Forelimb muscle (tissue), 1 donor: ENCODE data around the gene MUC21. TPM values are rescaled to one million over a fixed set of nuclear protein-coding genes. Genes with fewer than 3 reads are reported as not detected.
"Not testable (repeated sequence)": the region's sequence is repeated elsewhere in the genome, so short reads cannot be mapped to it uniquely, and the experiment has no call there.

Experiments
- DNase-seq: peaks from one replicate; pipeline ENCODE4 v3.0.0-alpha.2; 2013; ENCODE audit warnings: low read depth
- polyA plus RNA-seq: library from polyadenylated mRNA; unstranded; fragments of 120-200 nt; gene quantifications from one replicate; pipeline ENCODE4 v1.2.1, GENCODE V29; 2013; ENCODE audit not compliant: insufficient read length

The MUC21 gene
- polyA plus RNA-seq, 1 donor, result not detected

DNA sequence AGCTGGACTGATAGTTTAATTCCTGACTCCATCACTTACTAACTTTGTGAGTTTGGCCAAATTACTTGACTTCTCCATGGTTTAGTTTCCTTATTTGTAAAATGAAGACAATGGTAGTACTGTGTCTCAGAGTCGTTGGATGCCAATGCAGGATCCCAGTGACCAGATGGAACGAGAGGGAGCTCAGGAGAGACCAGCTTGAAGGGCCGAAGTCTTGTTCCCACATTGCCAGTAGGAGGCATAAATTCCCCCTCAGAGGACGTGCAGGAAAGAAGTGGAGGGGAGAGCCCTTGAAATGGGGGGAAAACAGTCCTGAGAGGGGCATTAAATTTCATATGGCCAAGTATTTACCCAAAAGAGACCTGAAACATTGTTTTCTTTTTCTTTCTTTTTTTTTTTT lies 24.6 kb downstream of the MUC21 start:
- no peak for DNase-seq

- DNase-seq, result no peak
Observed at GRCh38 chr6:31009731-31010130, 26.2 kb downstream of the MUC21 start.

DNA sequence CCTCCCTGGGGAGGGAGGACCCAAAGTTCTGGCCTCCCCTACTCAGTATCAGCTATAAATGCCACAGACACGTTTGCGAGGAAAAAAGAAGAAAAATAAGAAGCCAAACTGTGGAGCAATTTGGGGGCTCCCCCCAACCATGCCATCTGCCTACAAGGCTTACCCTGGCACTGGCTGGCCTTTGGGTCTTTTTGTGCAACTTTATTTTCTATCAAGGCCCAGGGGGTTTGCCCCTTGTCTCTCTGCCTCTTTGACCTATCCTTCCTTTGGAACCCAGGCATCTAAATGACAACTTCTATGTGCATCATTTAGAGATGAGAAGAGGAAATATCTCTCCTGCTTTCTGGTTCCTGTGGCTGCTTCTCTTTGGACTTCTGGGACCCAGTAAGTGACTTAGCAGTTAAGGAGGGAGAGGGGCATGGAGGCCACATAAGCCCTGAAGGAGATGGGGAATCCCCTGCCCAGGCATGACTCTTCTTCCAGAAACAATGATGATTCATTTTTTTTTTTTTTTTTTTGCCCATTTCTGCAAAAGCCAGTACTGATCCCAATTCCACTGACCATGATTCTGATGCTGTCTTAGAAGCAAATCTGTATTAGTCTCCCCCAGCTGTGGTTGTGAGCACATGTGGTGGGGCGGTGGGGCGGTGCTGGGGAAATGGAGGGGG lies 27.0 kb downstream of the MUC21 start, which contains the start of gene MUC22:
Gene MUC22 (plus strand): TSS at position 82 of the 668 bp plus-strand sequence. CDS start 233 bp downstream, at position 315.
- DNase-seq, result no peak

DNA sequence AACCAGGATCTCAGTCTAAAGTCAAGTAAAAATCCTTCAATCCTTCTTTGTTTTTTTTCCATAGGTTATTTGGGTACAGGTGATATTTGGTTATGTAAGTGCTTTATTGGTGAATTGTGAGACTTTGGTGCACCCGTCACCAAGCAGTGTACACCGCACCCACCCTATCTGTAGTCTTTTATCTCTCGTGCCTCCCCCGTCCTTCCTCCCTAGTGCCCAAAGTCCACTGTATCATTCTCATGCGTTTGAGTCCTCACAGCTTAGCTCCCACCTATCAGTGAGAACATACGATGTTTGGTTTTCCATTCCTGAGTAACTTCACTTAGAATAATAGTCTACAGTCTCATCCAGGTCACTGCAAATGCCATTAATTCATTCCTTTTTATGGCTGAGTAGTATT lies 27.6 kb downstream of the MUC21 start:
- DNase-seq, result no peak

- no peak for DNase-seq
Observed at GRCh38 chr6:31016659-31017299, 33.3 kb downstream of the MUC21 start.

DNA sequence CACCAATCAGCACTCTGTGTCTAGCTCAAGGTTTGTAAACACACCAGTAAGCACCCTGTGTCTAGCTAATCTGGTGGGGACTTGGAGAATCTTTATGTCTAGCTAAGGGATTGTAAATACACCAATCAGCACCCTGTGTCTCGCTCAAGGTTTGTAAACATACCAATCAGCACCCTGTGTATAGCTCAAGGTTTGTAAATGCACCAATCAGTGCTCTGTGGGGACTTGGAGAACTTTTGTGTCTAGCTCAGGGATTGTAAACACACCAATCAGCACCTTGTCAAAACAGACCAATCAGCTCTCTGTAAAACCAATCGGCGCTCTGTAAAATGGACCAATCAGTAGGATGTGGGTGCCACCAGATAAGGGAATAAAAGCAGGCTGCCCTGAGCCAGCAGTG lies 33.9 kb downstream of the MUC21 start:
- DNase-seq, result not testable (repeated sequence)

DNA sequence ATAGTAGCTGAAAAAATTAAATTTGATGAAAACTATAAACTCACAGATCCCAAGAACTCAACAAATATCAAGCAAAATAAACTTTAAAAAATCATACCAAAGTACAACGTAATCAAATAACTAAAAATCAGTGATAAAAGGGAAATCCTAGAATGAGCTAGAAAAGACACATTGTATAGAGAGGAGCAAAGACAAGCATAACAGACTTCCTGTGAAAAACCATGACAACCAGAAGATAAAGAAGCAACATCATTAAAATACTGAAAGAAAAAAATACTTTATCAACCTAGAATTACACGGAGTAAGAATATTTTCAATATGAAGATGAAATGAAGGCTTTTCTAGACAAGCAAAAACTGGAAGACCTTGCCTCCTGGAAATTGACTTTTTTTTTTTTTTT lies 36.5 kb downstream of the MUC21 start:
- no peak for DNase-seq

DNA sequence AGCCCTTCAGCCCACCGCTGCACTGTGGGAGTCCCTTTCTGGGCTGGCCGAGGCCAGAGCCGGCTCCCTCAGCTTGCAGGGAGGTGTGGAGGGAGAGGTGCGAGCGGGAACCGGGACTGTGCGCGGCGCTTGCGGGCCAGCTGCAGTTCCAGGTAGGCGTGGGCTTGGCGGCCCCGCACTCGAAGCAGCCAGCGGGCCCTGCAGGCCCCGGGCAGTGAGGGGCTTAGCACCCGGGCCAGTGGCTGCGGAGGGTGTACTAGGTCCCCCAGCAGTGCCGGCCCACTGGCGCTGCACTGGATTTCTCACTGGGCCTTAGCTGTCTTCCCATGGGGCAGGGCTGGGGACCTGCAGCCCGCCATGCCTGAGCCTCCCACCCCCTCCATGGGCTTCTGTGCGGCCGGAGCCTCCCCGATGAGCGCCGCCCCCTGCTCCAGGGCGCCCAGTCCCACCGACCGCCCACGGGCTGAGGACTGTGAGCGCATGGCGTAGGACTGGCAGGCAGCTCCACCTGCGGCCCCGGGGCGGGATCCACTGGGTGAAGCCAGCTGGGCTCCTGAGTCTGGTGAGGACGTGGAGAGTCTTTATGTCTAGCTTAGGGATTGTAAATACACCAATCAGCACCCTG lies 37.2 kb downstream of the MUC21 start:
- not testable (repeated sequence) for DNase-seq

GRCh38 chr6:31021705-31022531 lies 38.4 kb downstream of the MUC21 start:
- DNase-seq, result not testable (repeated sequence)

DNA sequence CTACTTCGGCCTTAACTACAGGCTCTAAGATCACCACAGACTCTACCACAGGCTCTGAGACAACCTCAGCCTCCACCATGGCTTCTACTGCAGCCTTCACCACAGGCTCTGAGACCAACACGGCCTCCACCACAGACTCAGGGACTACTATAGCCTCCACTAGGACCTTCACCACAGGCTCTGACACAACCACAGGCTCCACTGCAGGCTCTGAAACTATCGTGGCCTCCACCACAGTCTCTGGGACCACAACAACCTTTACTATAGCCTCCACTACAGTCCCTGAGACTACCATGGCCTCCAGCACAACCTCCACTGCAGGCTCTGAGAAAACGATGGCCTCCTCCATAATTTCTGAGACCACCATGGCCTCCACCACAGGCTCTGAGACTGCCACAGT lies 42.1 kb downstream of the MUC21 start:
- DNase-seq, result no peak

DNA sequence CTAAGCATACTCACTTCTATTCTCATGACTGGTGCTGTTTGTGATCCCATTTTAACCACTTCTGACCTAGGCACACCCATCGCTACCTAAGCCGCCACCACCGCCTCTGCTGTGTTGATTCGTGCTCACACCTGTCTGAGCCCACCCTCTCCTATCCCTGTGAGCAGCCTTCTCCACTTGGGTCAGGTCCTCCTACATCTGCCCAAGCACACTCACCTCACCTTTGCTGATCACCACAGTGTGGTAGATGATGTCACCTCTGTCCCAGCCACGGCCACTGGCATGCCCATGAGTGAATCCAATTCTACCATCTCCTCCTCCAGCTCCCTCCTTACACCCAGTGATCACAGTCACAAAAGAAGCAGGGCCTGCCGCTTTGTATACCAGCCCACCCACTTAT lies 47.6 kb downstream of the MUC21 start:
- no peak for DNase-seq

GRCh38 chr6:31033075-31033474 lies 49.6 kb downstream of the MUC21 start:
- no peak for DNase-seq

- DNase-seq, result no peak
Observed at GRCh38 chr6:31035862-31036497, 52.5 kb downstream of the MUC21 start.

DNA sequence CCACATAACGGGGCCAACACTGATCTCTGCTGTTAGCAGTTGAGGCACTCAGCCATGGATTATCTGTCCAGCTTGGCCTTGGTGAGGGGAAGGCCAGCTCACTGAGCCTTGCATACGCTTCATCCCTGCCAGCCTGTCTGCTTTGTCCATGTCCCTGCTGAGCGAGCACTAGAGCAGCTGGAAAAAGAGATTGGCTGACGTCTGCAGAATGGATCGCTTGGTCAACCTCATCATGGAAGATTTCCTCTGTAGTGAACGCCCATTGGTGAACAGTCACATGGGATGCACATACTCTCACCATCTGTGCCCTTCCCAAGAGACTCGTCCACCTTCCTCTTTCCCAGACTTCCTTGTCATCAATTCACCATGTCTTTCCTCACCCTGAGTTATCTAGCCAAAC lies 53.7 kb downstream of the MUC21 start:
- DNase-seq, result no peak

GRCh38 chr6:31037682-31038081 lies 54.2 kb downstream of the MUC21 start:
- DNase-seq, result no peak

DNA sequence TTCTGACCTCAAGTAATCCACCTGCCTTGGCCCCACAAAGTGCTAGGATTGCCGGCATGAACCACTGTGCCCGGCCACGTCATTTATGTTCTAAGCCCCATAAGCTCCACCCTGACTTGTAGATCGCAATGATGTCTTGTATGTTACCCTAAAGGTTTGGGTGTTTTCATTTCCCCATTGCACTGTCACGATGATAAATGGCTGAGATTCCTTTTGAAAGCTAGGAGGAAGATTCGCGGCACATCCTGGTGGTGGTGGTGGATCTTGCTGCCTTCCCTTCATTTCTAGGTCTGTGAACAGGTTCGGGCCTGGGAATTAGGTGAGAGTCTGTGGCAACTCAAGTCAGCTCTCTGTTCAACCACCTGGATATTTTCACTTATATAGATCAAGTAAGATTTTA lies 55.0 kb downstream of the MUC21 start:
- no peak for DNase-seq

Other genes with a start within 250 kb of the MUC21 start
- gene FLOT1, start 241.0 kb upstream of the MUC21 start, polyA plus RNA-seq, result 105 TPM
- gene IER3, start 239.2 kb upstream of the MUC21 start, polyA plus RNA-seq, result 17.3 TPM
- 65.4 TPM for gene DDR1, start 99.2 kb upstream of the MUC21 start, polyA plus RNA-seq
- 23.7 TPM for gene GTF2H4, start 75.5 kb upstream of the MUC21 start, polyA plus RNA-seq
- gene VARS2, start 69.5 kb upstream of the MUC21 start, polyA plus RNA-seq, result 30.7 TPM
- gene SFTA2, start 51.5 kb upstream of the MUC21 start, polyA plus RNA-seq, result not detected
- gene MUCL3, start 42.7 kb upstream of the MUC21 start, polyA plus RNA-seq, result not detected
- not detected for gene MUC22, start 26.8 kb downstream of the MUC21 start, polyA plus RNA-seq
- gene C6orf15, start 128.9 kb downstream of the MUC21 start, polyA plus RNA-seq, result not detected
- 1.7 TPM for gene PSORS1C1, start 131.1 kb downstream of the MUC21 start, polyA plus RNA-seq
- 0.06 TPM for gene CDSN, start 136.7 kb downstream of the MUC21 start, polyA plus RNA-seq
- gene PSORS1C2, start 155.3 kb downstream of the MUC21 start, polyA plus RNA-seq, result not detected
- gene CCHCR1, start 174.1 kb downstream of the MUC21 start, polyA plus RNA-seq, result 14.3 TPM
- 8.4 TPM for gene TCF19, start 174.9 kb downstream of the MUC21 start, polyA plus RNA-seq
- gene POU5F1, start 187.0 kb downstream of the MUC21 start, polyA plus RNA-seq, result 0.56 TPM